Keratinocyte (primary cell): ENCODE results near the gene DDX31. TPM values are rescaled to one million over a fixed set of nuclear protein-coding genes. Genes with fewer than 3 reads are reported as not detected.

Source experiments
- DNase-seq: peaks from one replicate; pipeline ENCODE4 v3.0.0-alpha.2; 2011; ENCODE audit warnings: low read depth, missing footprints, low spot score
- FAIRE-seq: peaks from 2 replicates; lab custom pipeline; 2011; peaks lifted over from hg19 to GRCh38; lab: Jason Lieb, UNC
- H2AFZ ChIP-seq: 2 replicates; pipeline ENCODE4 v1.6.0; 2012; ENCODE audit warnings: low read length, control low read depth, inconsistent platforms; ENCODE audit not compliant: control insufficient read depth
- H3K27ac ChIP-seq: 2 replicates; pipeline ENCODE4 v1.5.1; 2011; ENCODE audit warnings: low read length; ENCODE audit not compliant: control insufficient read depth, insufficient read depth
- H3K27me3 ChIP-seq: 3 replicates; pipeline ENCODE4 v1.6.0; 2011; ENCODE audit warnings: low read length; ENCODE audit not compliant: control insufficient read depth, insufficient read depth; ENCODE audit errors: extremely low read depth
- H3K36me3 ChIP-seq, 2 experiments: 2 replicates in 1 of 2; 3 replicates in 1 of 2; pipeline ENCODE4 v1.5.1; 2011; ENCODE audit warnings: low read length in 2 of 2, mild to moderate bottlenecking in 1 of 2; ENCODE audit not compliant: control insufficient read depth in 2 of 2, insufficient read depth in 2 of 2; ENCODE audit errors: extremely low read depth in 1 of 2
- H3K4me1 ChIP-seq: 3 replicates; pipeline ENCODE4 v1.5.1; 2011; ENCODE audit warnings: low read length; ENCODE audit not compliant: control insufficient read depth, insufficient read depth; ENCODE audit errors: extremely low read depth
- H3K4me2 ChIP-seq: 3 replicates; pipeline ENCODE4 v1.6.0; 2011; ENCODE audit warnings: low read depth, low read length; ENCODE audit not compliant: control insufficient read depth, insufficient read depth; ENCODE audit errors: extremely low read depth
- H3K4me3 ChIP-seq, 3 experiments: fragments of 200-600 bp in 1 of 3; sonication (generic) in 1 of 3; 2 replicates in 2 of 3; 3 replicates in 1 of 3; pipeline ENCODE4 v1.5.1; 2011 to 2016; ENCODE audit warnings: low read length in 3 of 3, mild to moderate bottlenecking in 3 of 3, control low read depth in 2 of 3, inconsistent platforms in 1 of 3, low read depth in 1 of 3, mixed read lengths in 1 of 3, mixed run types in 1 of 3, moderate library complexity in 1 of 3; ENCODE audit not compliant: control insufficient read depth in 2 of 3, insufficient read depth in 2 of 3; ENCODE audit errors: extremely low read depth in 1 of 3
- H3K79me2 ChIP-seq: 2 replicates; pipeline ENCODE4 v1.6.0; 2012; ENCODE audit warnings: low read length; ENCODE audit not compliant: control insufficient read depth, insufficient read depth
- H3K9ac ChIP-seq: 3 replicates; pipeline ENCODE4 v1.6.0; 2011; ENCODE audit warnings: low read length; ENCODE audit not compliant: control insufficient read depth, insufficient read depth; ENCODE audit errors: extremely low read depth
- H3K9me1 ChIP-seq: 3 replicates; pipeline ENCODE4 v1.6.0; 2011; ENCODE audit warnings: low read length; ENCODE audit not compliant: control insufficient read depth, insufficient read depth; ENCODE audit errors: extremely low read depth
- H3K9me3 ChIP-seq: 2 replicates; pipeline ENCODE4 v1.5.1; 2012; ENCODE audit warnings: low read depth, low read length; ENCODE audit not compliant: control insufficient read depth
- H4K20me1 ChIP-seq: 3 replicates; pipeline ENCODE4 v1.6.0; 2011; ENCODE audit warnings: low read length; ENCODE audit not compliant: control insufficient read depth, insufficient read depth; ENCODE audit errors: extremely low read depth
- CTCF ChIP-seq, 3 experiments: IDR thresholded peaks in 1 of 3; conservative IDR thresholded peaks in 1 of 3; optimal IDR thresholded peaks in 1 of 3; 2 replicates in 2 of 3; 3 replicates in 1 of 3; pipeline versions ENCODE3 to v1.5.1; 2011; ENCODE audit warnings: low read length in 3 of 3, mild to moderate bottlenecking in 3 of 3, moderate library complexity in 2 of 3, control low read depth in 1 of 3, inconsistent platforms in 1 of 3; ENCODE audit not compliant: insufficient read depth in 2 of 3; ENCODE audit errors: extremely low read depth in 1 of 3
- EZH2 ChIP-seq: IDR thresholded peaks from one replicate; pipeline ENCODE4 v1.6.1; 2012; ENCODE audit warnings: inconsistent platforms, mild to moderate bottlenecking, low read length, moderate library complexity
- dilution Hi-C: fragments of 300-500 bp; cut with MboI; formaldehyde crosslinking; loops from one replicate; pipeline ENCODE4 v1.7.0; 2020; ENCODE audit warnings: low sequenced_read_pairs; ENCODE audit not compliant: extremely low pct_ligation_motif_present
- polyA plus RNA-seq, 5 experiments: library from polyadenylated mRNA; depleted of rRNA in 3 of 5; stranded (reverse) in 3 of 5; stranded (forward) in 1 of 5; unstranded in 1 of 5; fragments of >200 nt; gene quantifications; 1 replicate in 1 of 5; 2 replicates in 3 of 5; 3 replicates in 1 of 5; pipeline versions ENCODE4 v1.2.1 to v1.2.3, GENCODE V29; 2011 to 2012; ENCODE audit warnings: missing spikeins in 2 of 5, low read depth in 1 of 5, low replicate concordance in 1 of 5

Gene DDX31
- polyA plus RNA-seq, 1 donor (not counting 4 experiments of a cell fraction or from before 2014, with no cell fraction given) = 21.0 TPM

- FAIRE-seq (no peak), DNase-seq (no peak)
- no peak overlapping the region for H2AFZ ChIP-seq
- H3K79me2 ChIP-seq = no peaks in the 10 kb centered on the region
- H3K9ac ChIP-seq = no peak overlapping the region
- no peak overlapping the region for H3K27ac ChIP-seq
- peaks cover 4% of the 10 kb centered on the region for H3K4me1 ChIP-seq
- no peaks in the 10 kb centered on the region for H3K9me3 ChIP-seq
- H3K9me1 ChIP-seq = no peaks in the 10 kb centered on the region
- no peak overlapping the region for H3K4me3 ChIP-seq
- H3K4me2 ChIP-seq = no peak overlapping the region
- no peaks in the 10 kb centered on the region for H3K27me3 ChIP-seq
- dilution Hi-C loops = no loop called here
- peaks cover 13 to 27% of the 10 kb centered on the region in 2 experiments for H3K36me3 ChIP-seq
- H4K20me1 ChIP-seq = no peaks in the 10 kb centered on the region
- TF ChIP-seq EZH2 (no peak), CTCF (optimal IDR thresholded peaks at IDR 0.05 in 1 of 3, IDR thresholded peaks at IDR 0.05 in 1 of 3, conservative IDR thresholded peaks at IDR 0.05 in 1 of 3; ENCODE audit: extremely low read depth in 1 of 3, insufficient read depth in 2 of 3, low read length in 3 of 3) (no peak)
These were observed 32.0 kb downstream of the DDX31 start for GRCh38 chr9:132637801-132638200.

GRCh38 chr9:132637351-132637750, 32.4 kb downstream of the DDX31 start:
- Histone ChIP-seq H3K4me3 (no peak overlapping the region), H3K27ac (no peak overlapping the region), H3K4me1 (peaks cover 8% of the 10 kb centered on the region), H3K9me3 (no peaks in the 10 kb centered on the region), H4K20me1 (no peaks in the 10 kb centered on the region), H3K27me3 (no peaks in the 10 kb centered on the region), H3K36me3 (peaks cover 13 to 24% of the 10 kb centered on the region in 2 experiments), H3K9ac (no peak overlapping the region), H2AFZ (no peak overlapping the region), H3K79me2 (no peaks in the 10 kb centered on the region), H3K4me2 (no peak overlapping the region), H3K9me1 (peaks cover 2% of the 10 kb centered on the region)
- dilution Hi-C loops = no loop called here
- DNase-seq (no peak), FAIRE-seq (no peak)
- no peak for TF ChIP-seq EZH2
- TF ChIP-seq CTCF (optimal IDR thresholded peaks at IDR 0.05 in 1 of 3, IDR thresholded peaks at IDR 0.05 in 1 of 3, conservative IDR thresholded peaks at IDR 0.05 in 1 of 3; ENCODE audit: extremely low read depth in 1 of 3, insufficient read depth in 2 of 3, low read length in 3 of 3) = no peak
